ENCODE measurements around the gene PLAAT3.
"Not testable (repeated sequence)": the region's sequence is repeated elsewhere in the genome, so short reads cannot be mapped to it uniquely, and the experiment has no call there.

Gene PLAAT3

DNA sequence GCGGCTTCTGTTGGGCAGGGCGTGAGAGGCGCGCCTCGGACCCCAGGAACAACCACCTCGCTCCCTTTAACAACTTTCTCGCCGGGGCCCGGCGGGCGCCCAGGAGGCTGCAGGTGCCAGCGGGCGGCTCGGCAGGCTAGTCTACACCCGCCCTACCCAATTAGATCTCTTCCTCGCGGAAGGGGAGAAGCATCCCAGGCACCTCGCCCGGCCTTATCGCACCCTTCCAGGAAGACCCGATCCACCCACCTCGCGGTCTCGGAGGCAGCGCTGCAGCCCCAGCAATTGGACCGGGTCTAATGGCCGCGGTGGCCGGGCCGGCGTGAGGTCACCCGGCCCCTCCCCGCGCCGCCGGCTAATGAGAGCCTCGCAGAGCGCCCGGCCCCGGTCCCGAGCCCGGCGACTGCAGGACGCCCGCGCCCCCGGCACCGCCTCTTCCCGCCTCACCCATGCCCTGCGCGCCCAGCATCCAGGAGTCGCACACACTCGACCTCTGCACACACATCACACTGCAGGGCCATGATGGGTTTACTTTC is at the start of gene PLAAT3:
Gene PLAAT3, minus strand, starts transcription at position 298 of the 536 bp plus-strand sequence. CDS start 419 bp downstream, outside the sequence.
- Histone ChIP-seq H3K27me3 (ENCODE audit: control insufficient read depth, insufficient read depth, low read length) (no peaks in the 10 kb centered on the region; the same call in 1 of the 2 replicates), H3K4me1 (ENCODE audit: control insufficient read depth, insufficient read depth, low read length) (peaks cover 34% of the 10 kb centered on the region), H3K36me3 (ENCODE audit: control insufficient read depth, insufficient read depth, low read length) (no peaks in the 10 kb centered on the region), H3K9me3 (ENCODE audit: control insufficient read depth, insufficient read depth, low read length) (no peaks in the 10 kb centered on the region), H3K9ac (ENCODE audit: low read depth, low read length) (peak within 1 kb of the TSS; percentile 43; the same call in 1 of the 2 replicates), H3K27ac (ENCODE audit: low read depth, low read length) (peak within 1 kb of the TSS; percentile 16), H3K4me3 (ENCODE audit: low read depth, low read length) (peak within 1 kb of the TSS; percentile 74)

DNA sequence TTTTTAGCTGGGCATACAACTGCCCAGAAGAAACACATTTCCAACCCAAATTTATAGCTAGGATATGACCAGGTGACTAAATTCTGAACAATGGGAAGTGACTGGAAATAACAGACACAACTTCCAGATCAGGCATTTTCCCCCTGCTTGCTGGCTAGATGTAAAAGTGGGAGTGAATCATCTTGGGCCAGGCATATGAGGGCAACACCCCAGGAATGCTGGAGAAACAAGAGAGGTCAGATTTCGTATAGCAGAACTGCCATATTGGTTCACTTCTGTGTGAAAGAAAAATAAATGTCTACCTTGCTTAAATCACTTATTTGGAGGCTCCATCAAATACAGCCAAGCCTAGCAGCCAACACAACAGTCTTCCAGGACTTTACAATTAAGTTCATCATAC is 49.6 kb upstream of the PLAAT3 start:
- H3K27ac ChIP-seq (ENCODE audit: low read depth, low read length): no peak overlapping the region
- no peaks in the 10 kb centered on the region for H3K4me1 ChIP-seq (ENCODE audit: control insufficient read depth, insufficient read depth, low read length)
- H3K36me3 ChIP-seq (ENCODE audit: control insufficient read depth, insufficient read depth, low read length): no peaks in the 10 kb centered on the region
- H3K9me3 ChIP-seq (ENCODE audit: control insufficient read depth, insufficient read depth, low read length): no peaks in the 10 kb centered on the region
- no peaks in the 10 kb centered on the region for H3K27me3 ChIP-seq (ENCODE audit: control insufficient read depth, insufficient read depth, low read length)
- no peak overlapping the region for H3K9ac ChIP-seq (ENCODE audit: low read depth, low read length)
- no peak overlapping the region for H3K4me3 ChIP-seq (ENCODE audit: low read depth, low read length)

DNA sequence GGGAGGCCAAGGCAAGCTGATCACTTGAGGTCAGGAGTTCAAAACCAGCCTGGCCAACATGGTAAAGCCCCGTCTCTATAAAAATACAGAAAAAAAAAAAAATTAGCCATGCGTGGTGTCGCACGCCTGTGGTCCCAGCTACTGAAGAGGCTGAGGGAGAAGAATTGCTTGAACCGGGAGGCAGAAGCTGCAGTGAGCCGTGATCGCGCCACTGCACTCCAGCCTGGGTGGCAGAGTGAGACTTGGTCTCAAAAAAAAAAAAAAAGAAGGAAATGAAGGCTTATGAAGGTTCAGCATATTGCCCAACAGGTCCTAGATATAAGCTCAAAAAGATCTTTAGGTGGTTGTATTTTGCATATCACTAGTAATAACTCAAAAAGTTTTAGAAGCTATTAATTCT is 46.7 kb upstream of the PLAAT3 start:
- H3K27me3 ChIP-seq (ENCODE audit: control insufficient read depth, insufficient read depth, low read length): no peaks in the 10 kb centered on the region
- no peak overlapping the region for H3K4me3 ChIP-seq (ENCODE audit: low read depth, low read length)
- no peak overlapping the region for H3K27ac ChIP-seq (ENCODE audit: low read depth, low read length)
- no peaks in the 10 kb centered on the region for H3K9me3 ChIP-seq (ENCODE audit: control insufficient read depth, insufficient read depth, low read length)
- H3K9ac ChIP-seq (ENCODE audit: low read depth, low read length): no peak overlapping the region
- no peaks in the 10 kb centered on the region for H3K4me1 ChIP-seq (ENCODE audit: control insufficient read depth, insufficient read depth, low read length)
- peaks cover 12% of the 10 kb centered on the region; the same call in 1 of the 2 replicates for H3K36me3 ChIP-seq (ENCODE audit: control insufficient read depth, insufficient read depth, low read length)

DNA sequence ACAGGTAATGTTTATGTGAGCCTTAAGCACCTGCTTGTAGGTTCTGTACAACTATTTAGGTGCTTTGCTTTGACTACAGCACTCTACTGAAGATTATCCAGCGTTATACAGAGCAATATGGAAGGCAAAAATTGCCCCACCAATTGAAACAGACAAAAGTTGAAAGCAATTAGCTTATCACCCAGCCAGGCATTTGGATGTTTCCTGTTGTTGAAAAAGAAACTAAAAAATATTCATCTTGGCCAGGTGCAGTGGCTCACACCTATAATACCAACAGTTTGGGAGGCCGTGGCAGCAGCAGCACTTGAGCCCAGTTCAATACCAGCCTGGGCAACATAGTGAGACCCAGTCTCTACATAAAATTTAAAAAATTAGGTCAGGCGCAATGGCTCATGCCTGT is 38.4 kb upstream of the PLAAT3 start:
- Histone ChIP-seq H3K9me3 (ENCODE audit: control insufficient read depth, insufficient read depth, low read length) (no peaks in the 10 kb centered on the region), H3K4me1 (ENCODE audit: control insufficient read depth, insufficient read depth, low read length) (no peaks in the 10 kb centered on the region), H3K27ac (ENCODE audit: low read depth, low read length) (no peak overlapping the region), H3K9ac (ENCODE audit: low read depth, low read length) (no peak overlapping the region), H3K36me3 (ENCODE audit: control insufficient read depth, insufficient read depth, low read length) (peaks cover 44% of the 10 kb centered on the region), H3K27me3 (ENCODE audit: control insufficient read depth, insufficient read depth, low read length) (no peaks in the 10 kb centered on the region), H3K4me3 (ENCODE audit: low read depth, low read length) (no peak overlapping the region)

DNA sequence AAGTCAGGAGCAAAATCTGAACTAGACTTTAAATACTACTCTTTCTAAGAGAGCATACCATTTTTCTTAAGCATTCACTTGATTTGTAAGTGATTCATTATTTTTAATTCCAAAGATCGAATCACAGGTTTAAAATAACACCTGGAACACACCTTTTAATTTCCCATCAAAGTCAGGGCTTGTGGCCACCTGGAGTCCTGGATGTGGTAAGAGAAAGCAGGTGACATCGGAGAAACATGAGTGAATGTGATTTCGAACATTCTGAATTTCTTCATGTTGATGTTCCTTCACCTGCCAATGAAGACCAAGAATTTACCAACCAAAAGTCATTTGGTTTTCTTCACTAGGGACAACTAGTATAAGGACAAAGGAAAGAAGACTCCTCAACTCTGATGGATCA is 29.0 kb upstream of the PLAAT3 start:
- H3K36me3 ChIP-seq (ENCODE audit: control insufficient read depth, insufficient read depth, low read length): peaks cover 63% of the 10 kb centered on the region
- no peaks in the 10 kb centered on the region for H3K27me3 ChIP-seq (ENCODE audit: control insufficient read depth, insufficient read depth, low read length)
- no peak overlapping the region for H3K27ac ChIP-seq (ENCODE audit: low read depth, low read length)
- H3K9me3 ChIP-seq (ENCODE audit: control insufficient read depth, insufficient read depth, low read length): no peaks in the 10 kb centered on the region
- no peaks in the 10 kb centered on the region for H3K4me1 ChIP-seq (ENCODE audit: control insufficient read depth, insufficient read depth, low read length)
- no peak overlapping the region for H3K4me3 ChIP-seq (ENCODE audit: low read depth, low read length)
- H3K9ac ChIP-seq (ENCODE audit: low read depth, low read length): no peak overlapping the region

DNA sequence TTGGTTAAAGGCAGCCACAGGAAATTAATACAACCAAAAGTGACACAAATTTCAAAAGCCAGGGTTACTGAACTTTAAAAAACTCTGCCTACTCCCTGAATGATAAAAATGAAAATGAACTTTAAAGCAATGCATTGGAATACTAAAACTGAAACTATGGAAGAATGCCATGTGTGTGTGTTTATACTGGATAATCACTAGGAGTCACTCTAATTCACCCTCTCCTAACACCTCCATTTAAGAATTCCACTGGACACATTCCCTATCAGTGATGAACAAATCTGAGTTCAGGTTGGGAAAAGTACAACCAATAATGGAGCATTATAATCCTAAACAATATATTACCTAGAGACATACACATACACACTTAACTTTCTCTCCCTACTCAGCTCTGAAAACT is 27.5 kb upstream of the PLAAT3 start:
- Histone ChIP-seq H3K4me1 (ENCODE audit: control insufficient read depth, insufficient read depth, low read length) (no peaks in the 10 kb centered on the region), H3K27ac (ENCODE audit: low read depth, low read length) (no peak overlapping the region), H3K4me3 (ENCODE audit: low read depth, low read length) (no peak overlapping the region), H3K27me3 (ENCODE audit: control insufficient read depth, insufficient read depth, low read length) (no peaks in the 10 kb centered on the region), H3K9me3 (ENCODE audit: control insufficient read depth, insufficient read depth, low read length) (no peaks in the 10 kb centered on the region), H3K36me3 (ENCODE audit: control insufficient read depth, insufficient read depth, low read length) (peaks cover 53% of the 10 kb centered on the region), H3K9ac (ENCODE audit: low read depth, low read length) (no peak overlapping the region)

DNA sequence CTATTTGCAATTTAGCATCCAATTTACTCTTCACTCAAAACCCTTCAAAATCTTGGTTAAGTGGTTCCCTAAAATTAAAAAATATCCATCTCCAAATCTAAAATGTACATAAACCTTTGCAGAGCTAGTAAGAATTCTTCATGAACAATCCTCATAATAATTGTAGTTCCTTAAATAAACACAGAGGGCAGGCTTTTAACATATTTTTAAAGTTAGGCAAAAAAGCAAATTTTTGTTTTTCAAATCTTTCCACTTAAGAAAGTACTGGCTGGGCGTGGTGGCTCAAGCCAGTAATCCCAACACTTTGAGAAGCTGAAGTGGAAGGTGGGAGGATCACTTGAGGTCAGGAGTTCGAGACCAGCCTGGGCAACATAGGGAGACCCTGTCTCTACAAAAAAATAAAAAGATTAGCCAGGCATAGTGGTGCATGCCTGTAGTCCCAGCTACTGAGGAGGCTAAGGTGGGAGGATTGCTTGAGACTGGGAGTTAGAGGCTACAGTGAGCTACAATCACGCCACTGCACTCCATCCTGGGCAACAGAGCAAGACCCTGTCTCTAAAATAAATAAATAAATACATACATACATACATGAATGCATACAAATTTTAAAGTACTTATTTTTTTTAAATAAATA is 25.1 kb upstream of the PLAAT3 start:
- Histone ChIP-seq H3K27me3 (ENCODE audit: control insufficient read depth, insufficient read depth, low read length) (no peaks in the 10 kb centered on the region), H3K27ac (ENCODE audit: low read depth, low read length) (no peak overlapping the region), H3K9me3 (ENCODE audit: control insufficient read depth, insufficient read depth, low read length) (no peaks in the 10 kb centered on the region), H3K4me3 (ENCODE audit: low read depth, low read length) (no peak overlapping the region), H3K36me3 (ENCODE audit: control insufficient read depth, insufficient read depth, low read length) (peaks cover 50% of the 10 kb centered on the region), H3K4me1 (ENCODE audit: control insufficient read depth, insufficient read depth, low read length) (peaks cover 5% of the 10 kb centered on the region), H3K9ac (ENCODE audit: low read depth, low read length) (no peak overlapping the region)

DNA sequence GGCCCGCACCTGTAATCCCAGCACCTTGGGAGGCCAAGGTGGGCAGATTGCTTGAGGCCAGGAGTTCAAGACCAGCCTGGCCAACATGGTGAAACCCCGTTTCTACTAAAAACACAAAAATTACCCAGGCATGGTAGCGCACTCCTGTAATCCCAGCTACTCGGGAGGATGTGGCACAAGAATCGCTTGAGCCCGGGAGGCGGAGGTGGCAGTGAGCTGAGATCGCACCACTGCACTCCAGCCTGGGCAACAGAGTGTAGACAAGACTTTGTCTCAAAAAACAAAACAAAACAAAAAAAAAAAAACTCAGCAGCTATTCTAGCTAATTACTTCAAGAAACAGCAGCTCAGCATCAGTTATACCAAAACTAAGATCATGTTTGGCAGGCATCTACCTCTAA is 24.2 kb upstream of the PLAAT3 start:
- not testable (repeated sequence) for H3K9ac ChIP-seq (ENCODE audit: low read depth, low read length); H3K9me3 ChIP-seq (ENCODE audit: control insufficient read depth, insufficient read depth, low read length); H3K4me3 ChIP-seq (ENCODE audit: low read depth, low read length); H3K27ac ChIP-seq (ENCODE audit: low read depth, low read length); H3K27me3 ChIP-seq (ENCODE audit: control insufficient read depth, insufficient read depth, low read length); H3K4me1 ChIP-seq (ENCODE audit: control insufficient read depth, insufficient read depth, low read length)
- H3K36me3 ChIP-seq (ENCODE audit: control insufficient read depth, insufficient read depth, low read length): peaks cover 42% of the 10 kb centered on the region

DNA sequence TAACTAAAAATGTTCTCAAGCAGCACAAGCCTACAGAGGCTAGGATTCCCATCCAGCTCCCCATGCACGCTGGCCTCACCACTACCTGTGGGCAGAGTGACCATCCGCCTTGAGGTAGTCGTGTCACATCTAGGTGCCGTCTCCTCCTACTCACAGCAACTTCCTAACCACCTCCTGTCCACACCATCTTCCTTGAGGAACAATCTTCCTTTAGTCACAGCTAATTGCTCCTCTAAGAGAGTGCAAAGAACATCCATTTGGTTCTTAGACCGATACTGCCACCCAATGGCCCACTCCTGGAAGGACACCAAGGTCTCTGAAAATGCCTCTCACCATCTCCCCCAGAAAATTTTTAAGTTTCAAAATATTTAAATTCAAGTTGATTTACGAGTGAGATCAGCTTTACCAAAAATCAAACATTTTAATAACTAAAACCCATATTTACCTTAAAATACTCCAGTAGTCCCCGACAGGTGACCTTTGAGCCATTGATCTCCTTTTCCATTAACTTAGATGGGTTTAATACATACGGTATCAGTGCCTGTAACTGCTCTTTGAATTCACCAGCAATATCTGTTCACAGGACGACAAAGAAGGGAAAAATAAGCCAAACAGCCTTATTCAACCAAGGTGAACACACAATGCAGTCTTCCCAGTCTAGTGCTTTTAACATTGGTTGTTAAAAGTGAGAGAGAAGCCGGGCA is 21.7 kb upstream of the PLAAT3 start:
- Histone ChIP-seq H3K9ac (ENCODE audit: low read depth, low read length) (no peak overlapping the region), H3K4me1 (ENCODE audit: control insufficient read depth, insufficient read depth, low read length) (peaks cover 5% of the 10 kb centered on the region), H3K9me3 (ENCODE audit: control insufficient read depth, insufficient read depth, low read length) (no peaks in the 10 kb centered on the region), H3K36me3 (ENCODE audit: control insufficient read depth, insufficient read depth, low read length) (peaks cover 36% of the 10 kb centered on the region), H3K27ac (ENCODE audit: low read depth, low read length) (no peak overlapping the region), H3K4me3 (ENCODE audit: low read depth, low read length) (no peak overlapping the region), H3K27me3 (ENCODE audit: control insufficient read depth, insufficient read depth, low read length) (no peaks in the 10 kb centered on the region)

DNA sequence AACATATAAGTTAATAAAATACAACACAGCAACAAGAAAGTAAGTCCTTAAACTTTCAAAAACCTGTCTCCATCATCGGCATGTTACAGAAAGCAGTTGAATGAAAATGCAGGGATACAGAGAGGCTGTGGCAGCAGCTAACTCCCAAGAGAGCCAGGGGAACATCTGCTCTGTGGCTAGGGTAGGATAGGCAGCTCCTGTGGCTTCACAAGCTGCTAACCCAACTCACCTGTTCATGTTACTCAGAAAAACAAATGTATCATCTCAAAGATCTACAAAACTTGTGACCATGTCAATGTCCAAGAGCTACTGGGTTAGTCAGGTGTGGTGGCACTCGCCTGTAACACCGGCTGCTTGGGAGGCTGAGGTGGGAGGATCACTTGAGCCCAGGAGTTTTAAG is 15.2 kb upstream of the PLAAT3 start:
- H3K27me3 ChIP-seq (ENCODE audit: control insufficient read depth, insufficient read depth, low read length): no peaks in the 10 kb centered on the region
- no peaks in the 10 kb centered on the region for H3K9me3 ChIP-seq (ENCODE audit: control insufficient read depth, insufficient read depth, low read length)
- no peaks in the 10 kb centered on the region for H3K4me1 ChIP-seq (ENCODE audit: control insufficient read depth, insufficient read depth, low read length)
- peaks cover 55% of the 10 kb centered on the region for H3K36me3 ChIP-seq (ENCODE audit: control insufficient read depth, insufficient read depth, low read length)
- no peak overlapping the region for H3K9ac ChIP-seq (ENCODE audit: low read depth, low read length)
- H3K4me3 ChIP-seq (ENCODE audit: low read depth, low read length): no peak overlapping the region
- no peak overlapping the region for H3K27ac ChIP-seq (ENCODE audit: low read depth, low read length)

DNA sequence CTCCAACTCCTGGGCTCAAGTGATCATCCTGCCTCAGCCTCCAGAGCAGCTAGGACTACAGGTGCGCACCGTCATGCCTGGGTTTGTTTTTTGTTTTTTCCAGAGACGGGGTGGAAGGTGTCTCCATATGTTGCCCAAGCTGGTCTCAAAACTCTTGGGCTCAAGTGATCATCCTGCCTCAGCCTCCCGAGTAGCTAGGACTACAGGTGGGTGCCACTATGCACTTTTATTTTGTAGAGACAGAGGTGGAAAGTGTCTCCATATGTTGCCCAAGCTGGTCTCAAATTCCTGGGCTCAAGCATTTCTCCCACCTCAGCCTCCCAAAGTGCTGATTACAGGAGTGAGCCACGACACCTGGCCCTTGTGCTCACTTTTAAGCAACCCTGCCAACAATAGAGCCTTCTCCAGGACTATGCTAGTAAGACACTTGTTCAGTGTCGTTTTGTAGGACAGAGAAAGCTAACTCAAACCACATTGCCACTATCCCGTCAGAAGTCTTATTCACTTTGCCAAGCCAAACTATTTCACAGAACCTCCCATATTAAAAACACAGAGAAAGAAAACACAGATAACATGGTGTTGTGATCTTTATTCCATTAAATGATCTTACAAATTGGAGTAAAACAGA is 9.4 kb upstream of the PLAAT3 start:
- no peaks in the 10 kb centered on the region for H3K9me3 ChIP-seq (ENCODE audit: control insufficient read depth, insufficient read depth, low read length)
- H3K4me3 ChIP-seq (ENCODE audit: low read depth, low read length): no peak overlapping the region

More for the DNA sequence above, 9.4 kb upstream of the PLAAT3 start:
- H3K36me3 ChIP-seq (ENCODE audit: control insufficient read depth, insufficient read depth, low read length): peaks cover 11% of the 10 kb centered on the region
- no peak overlapping the region for H3K27ac ChIP-seq (ENCODE audit: low read depth, low read length)
- H3K4me1 ChIP-seq (ENCODE audit: control insufficient read depth, insufficient read depth, low read length): peaks cover 4% of the 10 kb centered on the region; the same call in 1 of the 2 replicates
- H3K27me3 ChIP-seq (ENCODE audit: control insufficient read depth, insufficient read depth, low read length): no peaks in the 10 kb centered on the region
- H3K9ac ChIP-seq (ENCODE audit: low read depth, low read length): no peak overlapping the region
